ENCODE measurements around the gene ARMC2. TPM values are rescaled to one million over a fixed set of nuclear protein-coding genes. Genes with fewer than 3 reads are reported as not detected.
"Not testable (repeated sequence)": the region's sequence is repeated elsewhere in the genome, so short reads cannot be mapped to it uniquely, and the experiment has no call there.

The ARMC2 gene
- total RNA-seq, 1 donor from 2014 or later = 5.2 TPM

GRCh38 chr6:108969776-108970175 is 121.6 kb downstream of the ARMC2 start:
- no peak for DNase-seq (ENCODE audit: low read depth)
- H3K27me3 ChIP-seq (ENCODE audit: insufficient read depth, low read length) = no peaks in the 10 kb centered on the region
- no peak for FAIRE-seq
- no peaks in the 10 kb centered on the region for H3K36me3 ChIP-seq (ENCODE audit: insufficient read depth, low read length)
- H3K9me3 Mint-ChIP-seq (ENCODE audit: unreplicated experiment) = no peaks in the 10 kb centered on the region
- no peak for TF ChIP-seq EZH2 (IDR thresholded peaks at IDR 0.05; ENCODE audit: insufficient read depth, low read length)
- TF ChIP-seq, protein P1, sequence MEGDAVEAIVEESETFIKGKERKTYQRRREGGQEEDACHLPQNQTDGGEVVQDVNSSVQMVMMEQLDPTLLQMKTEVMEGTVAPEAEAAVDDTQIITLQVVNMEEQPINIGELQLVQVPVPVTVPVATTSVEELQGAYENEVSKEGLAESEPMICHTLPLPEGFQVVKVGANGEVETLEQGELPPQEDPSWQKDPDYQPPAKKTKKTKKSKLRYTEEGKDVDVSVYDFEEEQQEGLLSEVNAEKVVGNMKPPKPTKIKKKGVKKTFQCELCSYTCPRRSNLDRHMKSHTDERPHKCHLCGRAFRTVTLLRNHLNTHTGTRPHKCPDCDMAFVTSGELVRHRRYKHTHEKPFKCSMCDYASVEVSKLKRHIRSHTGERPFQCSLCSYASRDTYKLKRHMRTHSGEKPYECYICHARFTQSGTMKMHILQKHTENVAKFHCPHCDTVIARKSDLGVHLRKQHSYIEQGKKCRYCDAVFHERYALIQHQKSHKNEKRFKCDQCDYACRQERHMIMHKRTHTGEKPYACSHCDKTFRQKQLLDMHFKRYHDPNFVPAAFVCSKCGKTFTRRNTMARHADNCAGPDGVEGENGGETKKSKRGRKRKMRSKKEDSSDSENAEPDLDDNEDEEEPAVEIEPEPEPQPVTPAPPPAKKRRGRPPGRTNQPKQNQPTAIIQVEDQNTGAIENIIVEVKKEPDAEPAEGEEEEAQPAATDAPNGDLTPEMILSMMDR (IDR thresholded peaks at IDR 0.05; ENCODE audit: insufficient read depth, low read depth, low read length) = no peak
- no peaks in the 10 kb centered on the region for H3K9me3 ChIP-seq (ENCODE audit: insufficient read depth, low read depth, low read length)
- H4K20me1 ChIP-seq (ENCODE audit: insufficient read depth, low read length) = no peaks in the 10 kb centered on the region
- no peaks in the 10 kb centered on the region for H3K79me2 ChIP-seq (ENCODE audit: insufficient read depth, low read length)
- H3K4me2 ChIP-seq (ENCODE audit: low read length) = no peak overlapping the region
- H3K4me3 Mint-ChIP-seq (ENCODE audit: unreplicated experiment) = no peak overlapping the region
- peaks cover 1% of the 10 kb centered on the region for H3K27me3 Mint-ChIP-seq (ENCODE audit: low read depth, unreplicated experiment)
- no peak overlapping the region for H3K4me3 ChIP-seq (ENCODE audit: insufficient read depth, low read depth, low read length)
- peaks cover 20% of the 10 kb centered on the region for H3K4me1 Mint-ChIP-seq (ENCODE audit: low read depth, unreplicated experiment)
- no peaks in the 10 kb centered on the region for H3K36me3 Mint-ChIP-seq (ENCODE audit: low read depth, unreplicated experiment)
- H2AFZ ChIP-seq (ENCODE audit: low read depth, low read length) = no peak overlapping the region
- H3K9ac ChIP-seq (ENCODE audit: low read length) = no peak overlapping the region
- peaks cover 5% of the 10 kb centered on the region for H3K4me1 ChIP-seq (ENCODE audit: insufficient read depth, low read length)
- H3K27ac Mint-ChIP-seq (ENCODE audit: unreplicated experiment) = peak overlapping the region; percentile 9
- no peak overlapping the region for H3K27ac ChIP-seq (ENCODE audit: low read depth, low read length)

GRCh38 chr6:108974201-108974600 is 126.0 kb downstream of the ARMC2 start:
- peaks cover 17% of the 10 kb centered on the region for H3K9me3 Mint-ChIP-seq (ENCODE audit: unreplicated experiment)
- H2AFZ ChIP-seq (ENCODE audit: low read depth, low read length) = no peak overlapping the region
- H3K4me1 Mint-ChIP-seq (ENCODE audit: low read depth, unreplicated experiment) = peaks cover 4% of the 10 kb centered on the region
- no peaks in the 10 kb centered on the region for H3K79me2 ChIP-seq (ENCODE audit: insufficient read depth, low read length)
- DNase-seq (ENCODE audit: low read depth) (no peak), FAIRE-seq (no peak)
- no peak overlapping the region for H3K4me3 ChIP-seq (ENCODE audit: insufficient read depth, low read depth, low read length)
- TF ChIP-seq EZH2 (IDR thresholded peaks at IDR 0.05; ENCODE audit: insufficient read depth, low read length) = no peak
- TF ChIP-seq, protein P1 (IDR thresholded peaks at IDR 0.05; ENCODE audit: insufficient read depth, low read depth, low read length) = no peak
- no peaks in the 10 kb centered on the region for H3K9me3 ChIP-seq (ENCODE audit: insufficient read depth, low read depth, low read length)
- H4K20me1 ChIP-seq (ENCODE audit: insufficient read depth, low read length) = no peaks in the 10 kb centered on the region
- no peaks in the 10 kb centered on the region for H3K4me1 ChIP-seq (ENCODE audit: insufficient read depth, low read length)
- no peak overlapping the region for H3K27ac ChIP-seq (ENCODE audit: low read depth, low read length)
- no peak overlapping the region for H3K9ac ChIP-seq (ENCODE audit: low read length)
- H3K27ac Mint-ChIP-seq (ENCODE audit: unreplicated experiment) = no peak overlapping the region
- peaks cover 9% of the 10 kb centered on the region for H3K36me3 Mint-ChIP-seq (ENCODE audit: low read depth, unreplicated experiment)
- H3K36me3 ChIP-seq (ENCODE audit: insufficient read depth, low read length) = no peaks in the 10 kb centered on the region
- no peak overlapping the region for H3K4me3 Mint-ChIP-seq (ENCODE audit: unreplicated experiment)
- H3K27me3 ChIP-seq (ENCODE audit: insufficient read depth, low read length) = no peaks in the 10 kb centered on the region
- H3K4me2 ChIP-seq (ENCODE audit: low read length) = no peak overlapping the region
- H3K27me3 Mint-ChIP-seq (ENCODE audit: low read depth, unreplicated experiment) = peaks cover 1% of the 10 kb centered on the region

DNA sequence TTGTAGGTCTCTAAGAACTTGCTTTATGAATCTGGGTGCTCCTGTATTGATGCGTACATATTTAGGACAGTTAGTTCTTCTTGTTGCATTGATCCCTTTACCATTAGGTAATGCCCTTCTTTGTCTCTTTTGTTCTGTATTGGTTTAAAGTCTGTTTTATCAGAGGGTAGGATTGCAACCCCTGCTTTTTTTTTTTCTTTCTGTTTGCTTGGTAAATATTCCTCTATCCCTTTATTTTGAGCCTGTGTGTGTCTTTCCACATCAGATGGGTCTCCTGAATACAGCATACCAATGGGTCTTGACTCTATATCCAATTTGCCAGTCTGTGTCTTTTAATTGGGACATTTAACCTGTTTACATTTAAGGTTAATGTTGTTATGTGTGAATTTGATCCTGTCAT is 130.4 kb downstream of the ARMC2 start:
- H3K9ac ChIP-seq (ENCODE audit: low read length); H3K27me3 ChIP-seq (ENCODE audit: insufficient read depth, low read length); H3K4me1 Mint-ChIP-seq (ENCODE audit: low read depth, unreplicated experiment); FAIRE-seq; H3K27me3 Mint-ChIP-seq (ENCODE audit: low read depth, unreplicated experiment); H3K27ac Mint-ChIP-seq (ENCODE audit: unreplicated experiment); H3K36me3 Mint-ChIP-seq (ENCODE audit: low read depth, unreplicated experiment); H3K79me2 ChIP-seq (ENCODE audit: insufficient read depth, low read length); H4K20me1 ChIP-seq (ENCODE audit: insufficient read depth, low read length); H3K9me3 ChIP-seq (ENCODE audit: insufficient read depth, low read depth, low read length); H3K4me3 Mint-ChIP-seq (ENCODE audit: unreplicated experiment); H3K27ac ChIP-seq (ENCODE audit: low read depth, low read length); H3K4me2 ChIP-seq (ENCODE audit: low read length); DNase-seq (ENCODE audit: low read depth); H3K4me1 ChIP-seq (ENCODE audit: insufficient read depth, low read length); H3K36me3 ChIP-seq (ENCODE audit: insufficient read depth, low read length); H2AFZ ChIP-seq (ENCODE audit: low read depth, low read length); H3K4me3 ChIP-seq (ENCODE audit: insufficient read depth, low read depth, low read length): not testable (repeated sequence)
- H3K9me3 Mint-ChIP-seq (ENCODE audit: unreplicated experiment) = peaks cover 24% of the 10 kb centered on the region
